Activated CD8-positive, alpha-beta memory T cell treated with anti-CD3 and anti-CD28 coated beads, Interleukin-2, amount 50 U/mL, for 1 hour (primary cell): Measurements from ENCODE around the gene OVCH1.

Experiments
- DNase-seq: peaks from one replicate; pipeline ENCODE4 v3.0.0-alpha.2; 2020; ENCODE audit errors: extremely low read depth

OVCH1 gene

GRCh38 chr12:29497588-29497987 lies at the start of gene OVCH1:
OVCH1 (minus strand) TSS chr12:29497686; CDS start chr12:29497686, 0 bp downstream.
- no peak for DNase-seq

GRCh38 chr12:29547151-29547632 lies 49.7 kb upstream of the OVCH1 start:
- DNase-seq: no peak

- DNase-seq: no peak
Measured at GRCh38 chr12:29546000-29546399, 48.5 kb upstream of the OVCH1 start.

- DNase-seq: no peak
Measured at GRCh38 chr12:29545102-29545467, 47.6 kb upstream of the OVCH1 start.

- DNase-seq: no peak
Measured at GRCh38 chr12:29544428-29545101, 47.1 kb upstream of the OVCH1 start.

DNA sequence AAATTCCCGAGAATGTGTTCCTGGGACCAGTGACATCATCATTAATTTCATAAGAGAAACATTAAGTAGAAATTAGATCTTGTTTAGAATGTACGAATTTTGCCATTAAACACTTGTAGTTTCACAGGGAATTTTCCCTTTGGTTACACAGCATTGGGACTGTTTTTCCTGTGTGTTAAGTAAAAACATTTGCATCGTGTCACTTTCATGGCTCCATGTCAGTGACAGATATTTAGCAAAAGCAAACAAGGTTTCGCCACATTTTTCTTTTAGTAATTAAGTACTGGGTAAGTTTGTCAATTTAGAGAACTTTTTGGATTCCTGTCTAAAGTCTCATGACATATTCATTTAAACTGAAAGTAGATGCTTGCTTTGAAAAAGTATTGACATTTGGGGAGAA lies 45.5 kb upstream of the OVCH1 start:
- DNase-seq: no peak

DNA sequence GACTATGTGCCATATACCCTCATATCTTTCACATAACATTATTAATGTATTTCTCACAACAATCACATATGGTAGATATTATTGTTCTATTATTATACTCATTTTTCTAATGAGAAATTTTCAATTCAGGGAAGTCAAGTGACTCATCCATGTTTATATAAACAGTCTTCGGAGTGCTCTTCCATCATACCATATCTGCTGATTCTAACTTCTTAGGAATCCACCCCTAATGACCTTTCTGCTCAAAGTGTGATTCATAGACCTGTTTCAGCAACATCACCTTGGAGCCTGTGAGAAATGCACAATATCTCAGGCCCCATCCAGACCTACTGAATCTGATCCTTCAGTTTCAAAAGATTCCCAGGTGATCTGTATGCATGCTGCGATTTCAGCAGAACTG lies 39.8 kb upstream of the OVCH1 start:
- no peak for DNase-seq

DNA sequence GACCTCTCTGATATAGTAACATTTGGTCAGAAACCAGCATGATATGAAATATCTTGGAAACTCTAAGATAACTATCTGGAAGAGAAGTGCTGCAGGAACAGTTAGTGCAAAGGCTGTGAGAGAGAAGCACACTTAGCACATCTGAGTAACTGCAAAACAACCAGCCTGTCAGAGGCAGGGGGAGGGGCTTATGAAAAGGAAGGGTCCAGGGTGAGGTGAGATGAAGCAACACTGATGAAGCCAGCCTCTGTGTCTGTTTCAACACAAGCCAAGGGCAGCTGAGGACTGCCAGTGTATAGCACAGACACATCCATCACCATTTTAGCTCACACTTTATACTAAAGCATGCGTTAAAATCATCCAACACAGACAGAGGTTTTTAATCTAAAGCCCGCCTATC lies 37.4 kb upstream of the OVCH1 start:
- no peak for DNase-seq

DNA sequence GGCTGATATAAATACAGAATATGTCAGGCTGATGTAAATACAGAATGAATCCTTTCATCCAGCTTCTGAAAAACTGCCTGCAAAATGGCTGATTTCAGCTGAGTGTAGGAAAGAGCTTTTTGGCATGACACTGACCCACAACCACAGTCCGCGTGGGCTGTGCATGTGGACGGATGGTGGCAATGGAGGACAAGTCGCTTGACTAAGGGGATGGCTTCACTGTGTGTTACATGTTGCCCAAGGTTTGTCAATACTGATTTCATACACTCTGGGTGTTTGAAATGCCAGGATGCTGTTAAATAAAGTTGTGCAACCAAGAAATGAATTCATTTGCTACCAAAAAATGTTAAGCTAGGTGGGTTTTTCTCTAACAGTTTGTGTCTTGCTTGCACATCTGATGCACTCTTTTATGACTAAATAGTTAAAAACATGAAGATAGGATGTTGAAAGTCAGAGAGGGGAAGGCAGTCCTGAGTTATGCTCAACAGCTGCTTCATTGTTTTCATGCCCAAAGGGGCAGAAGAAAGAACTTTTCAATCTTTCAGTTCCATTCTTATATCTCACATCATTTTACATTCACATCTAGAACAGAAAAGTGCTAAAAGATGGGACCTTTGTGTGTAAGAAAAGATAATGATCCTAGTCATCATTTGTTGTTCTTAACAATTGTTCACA lies 36.5 kb upstream of the OVCH1 start:
- no peak for DNase-seq

DNA sequence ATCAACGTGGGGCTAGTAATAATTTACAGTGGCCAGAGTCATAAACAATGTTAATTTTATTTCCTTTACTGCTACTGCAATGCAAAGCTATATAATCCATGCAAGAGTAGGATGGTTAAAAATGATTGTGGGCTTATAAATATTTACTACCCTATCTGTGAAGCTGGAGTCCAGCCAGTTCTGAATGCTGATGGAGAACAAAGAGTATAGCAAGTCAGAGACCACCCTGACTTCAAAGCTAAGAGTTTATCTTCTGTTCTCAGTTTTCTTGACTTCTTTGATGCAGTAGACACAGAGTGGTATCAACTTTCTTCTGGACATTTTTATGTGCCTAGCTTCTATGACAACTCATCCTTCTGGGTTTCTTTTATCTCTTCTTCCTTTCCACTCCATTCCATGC lies 34.0 kb upstream of the OVCH1 start:
- DNase-seq: no peak

DNA sequence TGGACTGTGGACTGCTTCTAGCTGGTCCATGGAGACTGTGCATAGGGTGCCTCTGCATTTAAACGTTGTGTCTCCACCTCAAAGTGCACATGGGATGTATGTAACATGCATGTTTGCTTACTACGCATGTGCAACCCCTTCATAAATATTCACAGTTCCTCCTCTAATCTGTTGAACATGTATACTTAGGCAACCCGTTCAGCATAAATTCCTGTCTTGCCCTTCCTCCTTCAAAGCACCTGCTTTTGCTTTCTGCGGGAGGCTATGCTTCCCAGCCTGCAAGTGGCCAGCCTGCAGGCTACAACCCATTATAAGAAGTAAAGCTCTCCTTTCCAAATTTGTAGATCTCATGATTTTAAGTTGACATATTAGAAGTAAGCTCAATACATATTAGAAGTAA lies 33.0 kb upstream of the OVCH1 start:
- DNase-seq: no peak

DNA sequence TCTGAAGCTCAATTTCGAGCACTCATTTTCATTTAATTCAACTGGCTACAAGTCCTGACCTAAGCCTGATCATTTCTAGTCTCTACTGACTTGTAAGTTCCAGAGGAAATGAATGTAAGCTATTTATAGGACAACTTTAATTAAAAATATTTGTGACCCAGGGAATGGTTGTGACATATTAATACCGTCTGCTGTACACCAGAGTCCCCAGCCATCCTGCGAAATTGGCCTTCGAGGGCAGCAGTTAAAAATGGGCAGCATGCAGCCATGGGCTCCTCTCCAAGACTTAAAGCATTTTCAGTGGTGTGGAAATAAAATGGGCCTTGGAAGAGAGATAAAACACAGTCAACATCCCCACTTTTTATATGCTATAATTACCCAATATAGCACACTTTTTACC lies 30.7 kb upstream of the OVCH1 start:
- no peak for DNase-seq

DNA sequence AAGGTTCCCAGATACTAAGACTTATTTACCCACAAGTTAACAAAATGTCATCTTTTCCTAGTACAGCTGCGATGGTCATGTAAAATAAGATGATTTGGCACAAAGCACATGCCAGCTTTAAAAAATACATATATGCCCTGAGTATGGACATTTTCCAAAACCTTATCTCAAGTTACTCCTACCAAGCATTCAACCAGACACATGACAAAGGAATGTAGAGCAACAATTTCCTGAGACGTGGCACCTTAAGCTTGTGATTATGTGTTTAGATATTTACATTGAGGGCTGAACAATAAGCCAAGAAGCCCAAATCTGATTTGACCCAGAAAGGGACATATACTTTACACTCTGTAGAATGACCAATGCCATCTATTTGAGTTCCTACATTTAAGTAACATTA lies 24.5 kb upstream of the OVCH1 start:
- DNase-seq: no peak

DNA sequence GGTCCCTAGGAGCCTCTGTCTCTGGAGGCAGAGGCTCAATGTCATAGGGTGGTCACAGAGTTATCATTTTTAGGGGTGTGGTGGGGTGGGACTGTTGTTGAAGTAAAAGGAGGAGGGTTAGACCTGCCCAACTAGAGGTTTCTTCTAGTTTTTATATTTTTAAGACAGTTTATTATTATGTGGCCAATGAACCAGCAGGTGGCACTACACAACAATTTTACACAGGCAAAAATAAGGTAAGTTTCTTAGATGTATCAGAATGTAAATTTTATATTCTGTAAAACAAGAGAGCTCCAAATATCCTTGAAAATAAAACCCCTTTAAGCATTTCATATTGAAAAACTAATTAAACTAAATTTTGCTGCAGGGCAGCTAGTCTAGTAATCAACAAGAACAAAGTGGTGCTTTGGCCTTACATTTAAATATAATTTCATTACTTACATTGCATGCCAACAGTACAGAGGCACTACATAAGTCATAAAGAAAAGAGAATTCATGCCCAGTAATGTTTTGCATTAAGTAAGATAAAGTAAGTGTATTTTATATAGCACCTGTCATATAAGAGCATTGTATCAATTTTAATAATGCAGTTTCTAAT lies 22.2 kb upstream of the OVCH1 start:
- DNase-seq: no peak

GRCh38 chr12:29518407-29518806 lies 20.9 kb upstream of the OVCH1 start:
- DNase-seq: no peak

DNA sequence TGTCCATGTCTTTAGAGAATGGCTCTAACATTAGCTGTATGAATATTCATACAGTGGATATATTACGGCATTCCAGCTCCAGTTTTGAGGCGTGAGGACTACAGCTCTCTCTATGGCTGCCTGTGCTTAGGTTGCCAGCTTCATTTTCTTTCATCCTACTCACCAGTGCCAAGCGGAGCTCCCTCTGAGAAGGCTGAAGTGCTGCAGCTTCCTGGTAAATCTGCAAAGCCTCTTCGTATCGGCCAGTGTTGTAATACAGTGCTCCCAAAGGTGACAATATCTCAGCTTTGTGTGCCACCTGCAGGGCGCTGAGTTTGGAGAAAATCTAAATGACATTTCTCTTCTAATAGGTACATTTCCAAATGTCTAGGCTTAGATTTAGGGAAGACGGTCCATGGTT lies 19.8 kb upstream of the OVCH1 start:
- no peak for DNase-seq

DNA sequence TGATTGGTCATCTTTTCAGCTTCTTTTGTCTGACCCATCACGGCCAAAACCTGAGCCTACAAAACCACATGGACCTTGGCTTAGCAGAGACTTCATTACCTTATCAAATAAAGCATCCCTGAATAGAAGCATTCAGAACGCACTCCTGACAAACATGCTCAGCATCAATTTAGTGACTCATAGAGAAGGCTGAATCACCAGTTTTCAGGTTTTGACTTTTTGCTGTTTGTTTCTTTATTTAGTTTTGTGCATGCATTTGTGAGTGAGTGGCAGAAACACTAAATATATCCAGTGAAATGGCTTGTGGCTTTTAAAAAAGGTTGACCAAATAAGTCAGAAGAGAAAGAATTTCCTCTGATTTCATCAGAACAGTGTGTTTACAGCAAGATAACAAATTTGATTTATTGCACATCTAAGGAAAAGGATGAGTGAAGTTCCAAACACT lies 19.0 kb upstream of the OVCH1 start:
- DNase-seq: no peak

DNA sequence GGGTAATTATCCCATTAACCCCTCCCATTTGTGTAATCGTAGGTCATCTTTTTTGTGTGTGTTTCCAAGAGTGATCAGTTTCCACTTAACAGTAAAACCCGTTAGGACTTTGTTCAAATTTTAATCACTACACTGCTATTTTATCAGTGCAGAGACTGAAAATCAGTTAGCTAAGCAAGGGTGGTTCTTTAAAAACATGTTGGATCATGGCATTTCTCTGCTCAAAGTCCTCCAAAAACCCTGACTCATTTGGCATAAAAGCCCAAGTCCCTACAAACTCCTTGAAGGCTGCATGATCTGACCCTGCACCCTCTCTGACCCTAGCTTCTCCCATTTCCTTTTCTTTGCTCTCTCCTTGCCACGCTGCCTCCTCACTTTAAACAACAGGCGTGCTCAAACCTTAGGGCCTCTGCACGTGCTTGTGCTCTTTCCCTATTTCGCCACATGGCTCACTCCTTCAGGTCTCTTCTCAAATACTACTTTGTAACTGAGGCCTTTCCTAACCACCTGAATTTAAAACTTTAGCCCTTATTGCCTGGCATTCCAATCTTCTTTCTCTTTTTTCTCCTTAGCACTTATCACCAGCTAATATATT lies 13.2 kb upstream of the OVCH1 start:
- DNase-seq: no peak

DNA sequence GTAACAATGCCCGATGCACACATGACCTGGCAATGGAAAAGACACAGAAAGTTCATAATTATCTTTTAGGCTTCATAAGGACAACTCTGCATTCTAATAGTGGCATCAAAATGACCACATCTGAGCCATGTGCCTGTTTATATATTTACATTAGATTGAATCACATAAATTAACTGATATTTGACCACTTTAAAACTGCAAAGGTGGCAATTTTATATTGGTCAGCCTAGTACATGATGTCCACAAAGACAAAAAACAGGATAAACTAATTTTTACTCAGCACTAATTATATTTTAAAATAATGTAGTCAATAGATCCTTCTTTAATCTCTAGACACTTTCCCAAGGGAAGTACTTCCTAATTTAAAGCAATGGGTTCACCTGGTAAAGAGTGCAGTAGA lies 12.0 kb upstream of the OVCH1 start:
- DNase-seq: no peak

DNA sequence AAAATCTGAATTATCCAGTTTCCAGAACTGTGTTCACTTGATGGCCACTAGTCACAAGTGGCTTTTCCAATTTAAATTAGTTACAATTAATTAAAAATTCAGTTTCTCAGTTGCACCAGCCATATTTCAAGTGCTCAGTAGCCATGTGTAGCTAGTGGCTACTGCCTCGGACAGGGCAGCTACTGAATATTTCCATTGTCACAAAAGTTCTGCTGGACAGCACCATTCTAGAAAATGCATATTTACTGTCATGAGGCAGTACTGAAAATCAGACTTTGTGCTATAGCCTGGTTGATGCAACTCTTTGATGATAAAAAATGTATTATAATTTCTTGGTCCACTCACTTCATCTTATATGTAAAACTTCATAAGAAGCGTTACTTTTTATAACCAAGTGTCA lies 11.5 kb upstream of the OVCH1 start:
- no peak for DNase-seq

- no peak for DNase-seq
Measured at GRCh38 chr12:29505122-29505521, 7.6 kb upstream of the OVCH1 start.

DNA sequence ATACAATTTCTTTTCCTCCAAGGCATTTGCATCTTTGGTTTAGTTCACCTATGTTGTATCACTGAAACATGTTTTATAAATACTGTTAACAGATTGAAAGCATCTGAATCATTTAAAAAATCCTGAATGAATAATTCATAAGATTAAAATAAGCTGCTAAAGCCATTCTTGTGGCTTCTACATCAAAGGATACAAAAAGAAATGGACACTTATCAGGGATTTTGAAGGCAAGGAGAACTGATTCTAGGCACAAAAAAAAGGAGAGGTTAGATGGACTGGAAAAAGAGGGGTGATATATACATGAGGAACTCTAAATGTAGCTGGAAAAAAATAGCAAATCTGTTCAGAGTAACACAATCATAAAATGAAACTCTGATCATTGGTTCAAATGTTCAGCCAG lies 5.8 kb upstream of the OVCH1 start:
- DNase-seq: no peak

GRCh38 chr12:29499235-29499634 lies 1.7 kb upstream of the OVCH1 start:
- DNase-seq: no peak
